ENCODE results near the gene NDUFS2. TPM values are rescaled to one million over a fixed set of nuclear protein-coding genes. Genes with fewer than 3 reads are reported as not detected.

NDUFS2 gene
- total and polyA plus RNA-seq, 9 of the 15 experiments (the other 6 are each of a cell fraction or from before 2014, with no cell fraction given), result 70.0 to 176 (median 141) TPM

DNA sequence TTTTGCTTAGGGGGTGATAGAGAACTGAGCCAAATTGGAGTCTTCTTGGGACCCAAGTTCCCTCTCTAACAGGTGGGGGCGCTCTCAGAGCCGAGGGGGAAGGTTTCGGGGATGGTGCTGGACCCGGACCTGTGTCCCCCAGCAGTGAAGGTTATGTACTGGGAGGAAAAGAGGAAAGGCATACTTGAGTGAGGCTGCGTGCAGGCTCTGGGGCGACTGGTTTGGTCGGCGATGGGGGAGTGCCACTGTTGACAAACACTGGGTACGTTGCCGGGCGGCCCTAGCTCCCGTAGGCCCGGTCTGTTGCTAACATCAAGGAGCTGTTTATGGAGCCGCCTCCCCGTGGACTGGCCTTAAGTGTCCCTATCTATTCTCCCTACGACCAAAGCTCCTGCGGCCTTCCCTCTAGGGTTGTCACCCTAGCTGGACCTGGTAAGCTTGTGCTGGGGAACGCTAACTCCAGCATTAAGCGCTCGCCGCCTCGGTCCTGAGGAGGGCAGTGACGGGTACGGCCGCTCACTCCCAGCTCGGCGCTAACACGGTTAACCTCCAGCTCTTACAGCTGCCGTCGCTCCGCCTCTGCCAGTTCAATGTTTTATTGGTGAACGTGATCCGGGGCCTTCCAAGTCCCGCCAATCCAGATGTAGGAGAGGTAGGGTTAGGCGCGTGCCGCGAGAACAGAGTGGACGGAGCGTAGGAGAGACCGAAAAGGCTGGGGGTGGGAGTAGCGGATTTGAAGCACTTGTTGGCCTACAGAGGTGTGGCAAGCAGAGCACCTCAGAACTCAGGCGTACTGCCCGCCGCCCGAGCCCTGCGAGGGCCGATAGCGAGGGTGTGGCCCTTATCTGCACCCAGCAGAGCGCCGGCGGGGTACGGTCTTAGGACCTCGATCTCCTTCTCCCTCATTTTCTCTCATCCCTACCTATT is 36.2 kb upstream of the NDUFS2 start, which contains the start of gene PPOX (continued):
- peak; percentile 97 for TF ChIP-seq SOX6 (IDR thresholded peaks at IDR 0.05)
- TF ChIP-seq CBX5 (IDR thresholded peaks at IDR 0.05; ENCODE audit: borderline replicate concordance, low read depth), result no peak
- TF ChIP-seq RBM34 (IDR thresholded peaks at IDR 0.05; ENCODE audit: borderline replicate concordance, insufficient read depth, low read length), result no peak
- TF ChIP-seq NRF1 (conservative IDR thresholded peaks at IDR 0.05 in 1 of 2, IDR thresholded peaks at IDR 0.05 in 1 of 2), result peak; percentile 59 to 71
- TF ChIP-seq BACH1 (tag; IDR thresholded peaks at IDR 0.05), result no peak
- TF ChIP-seq, protein P1, sequence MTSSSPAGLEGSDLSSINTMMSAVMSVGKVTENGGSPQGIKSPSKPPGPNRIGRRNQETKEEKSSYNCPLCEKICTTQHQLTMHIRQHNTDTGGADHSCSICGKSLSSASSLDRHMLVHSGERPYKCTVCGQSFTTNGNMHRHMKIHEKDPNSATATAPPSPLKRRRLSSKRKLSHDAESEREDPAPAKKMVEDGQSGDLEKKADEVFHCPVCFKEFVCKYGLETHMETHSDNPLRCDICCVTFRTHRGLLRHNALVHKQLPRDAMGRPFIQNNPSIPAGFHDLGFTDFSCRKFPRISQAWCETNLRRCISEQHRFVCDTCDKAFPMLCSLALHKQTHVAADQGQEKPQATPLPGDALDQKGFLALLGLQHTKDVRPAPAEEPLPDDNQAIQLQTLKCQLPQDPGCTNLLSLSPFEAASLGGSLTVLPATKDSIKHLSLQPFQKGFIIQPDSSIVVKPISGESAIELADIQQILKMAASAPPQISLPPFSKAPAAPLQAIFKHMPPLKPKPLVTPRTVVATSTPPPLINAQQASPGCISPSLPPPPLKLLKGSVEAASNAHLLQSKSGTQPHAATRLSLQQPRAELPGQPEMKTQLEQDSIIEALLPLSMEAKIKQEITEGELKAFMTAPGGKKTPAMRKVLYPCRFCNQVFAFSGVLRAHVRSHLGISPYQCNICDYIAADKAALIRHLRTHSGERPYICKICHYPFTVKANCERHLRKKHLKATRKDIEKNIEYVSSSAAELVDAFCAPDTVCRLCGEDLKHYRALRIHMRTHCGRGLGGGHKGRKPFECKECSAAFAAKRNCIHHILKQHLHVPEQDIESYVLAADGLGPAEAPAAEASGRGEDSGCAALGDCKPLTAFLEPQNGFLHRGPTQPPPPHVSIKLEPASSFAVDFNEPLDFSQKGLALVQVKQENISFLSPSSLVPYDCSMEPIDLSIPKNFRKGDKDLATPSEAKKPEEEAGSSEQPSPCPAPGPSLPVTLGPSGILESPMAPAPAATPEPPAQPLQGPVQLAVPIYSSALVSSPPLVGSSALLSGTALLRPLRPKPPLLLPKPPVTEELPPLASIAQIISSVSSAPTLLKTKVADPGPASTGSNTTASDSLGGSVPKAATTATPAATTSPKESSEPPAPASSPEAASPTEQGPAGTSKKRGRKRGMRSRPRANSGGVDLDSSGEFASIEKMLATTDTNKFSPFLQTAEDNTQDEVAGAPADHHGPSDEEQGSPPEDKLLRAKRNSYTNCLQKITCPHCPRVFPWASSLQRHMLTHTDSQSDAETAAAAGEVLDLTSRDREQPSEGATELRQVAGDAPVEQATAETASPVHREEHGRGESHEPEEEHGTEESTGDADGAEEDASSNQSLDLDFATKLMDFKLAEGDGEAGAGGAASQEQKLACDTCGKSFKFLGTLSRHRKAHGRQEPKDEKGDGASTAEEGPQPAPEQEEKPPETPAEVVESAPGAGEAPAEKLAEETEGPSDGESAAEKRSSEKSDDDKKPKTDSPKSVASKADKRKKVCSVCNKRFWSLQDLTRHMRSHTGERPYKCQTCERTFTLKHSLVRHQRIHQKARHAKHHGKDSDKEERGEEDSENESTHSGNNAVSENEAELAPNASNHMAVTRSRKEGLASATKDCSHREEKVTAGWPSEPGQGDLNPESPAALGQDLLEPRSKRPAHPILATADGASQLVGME (CRISPR knock-in tag; IDR thresholded peaks at IDR 0.05), result peak; percentile 14; the same call in 1 of the 2 replicates
- TF ChIP-seq ZNF324 (CRISPR knock-in tag; IDR thresholded peaks at IDR 0.05), result no peak
- TF ChIP-seq HOXB6 (CRISPR knock-in tag; IDR thresholded peaks at IDR 0.05; ENCODE audit: borderline replicate concordance), result no peak
- peak; percentile 96 for TF ChIP-seq RNF2 (IDR thresholded peaks at IDR 0.05)
- peak; percentile 81 for TF ChIP-seq ZNF197 (CRISPR knock-in tag; IDR thresholded peaks at IDR 0.05; ENCODE audit: low read depth)
- TF ChIP-seq ZNF121 (CRISPR knock-in tag; conservative IDR thresholded peaks at IDR 0.05), result no peak
- TF ChIP-seq RAD21 (CRISPR knock-in tag; conservative IDR thresholded peaks at IDR 0.05 in 1 of 2, IDR thresholded peaks at IDR 0.05 in 1 of 2), result peak in 1 of 2 experiments; percentile 22; a peak in 2 of 4 replicates
- TF ChIP-seq, protein P2, sequence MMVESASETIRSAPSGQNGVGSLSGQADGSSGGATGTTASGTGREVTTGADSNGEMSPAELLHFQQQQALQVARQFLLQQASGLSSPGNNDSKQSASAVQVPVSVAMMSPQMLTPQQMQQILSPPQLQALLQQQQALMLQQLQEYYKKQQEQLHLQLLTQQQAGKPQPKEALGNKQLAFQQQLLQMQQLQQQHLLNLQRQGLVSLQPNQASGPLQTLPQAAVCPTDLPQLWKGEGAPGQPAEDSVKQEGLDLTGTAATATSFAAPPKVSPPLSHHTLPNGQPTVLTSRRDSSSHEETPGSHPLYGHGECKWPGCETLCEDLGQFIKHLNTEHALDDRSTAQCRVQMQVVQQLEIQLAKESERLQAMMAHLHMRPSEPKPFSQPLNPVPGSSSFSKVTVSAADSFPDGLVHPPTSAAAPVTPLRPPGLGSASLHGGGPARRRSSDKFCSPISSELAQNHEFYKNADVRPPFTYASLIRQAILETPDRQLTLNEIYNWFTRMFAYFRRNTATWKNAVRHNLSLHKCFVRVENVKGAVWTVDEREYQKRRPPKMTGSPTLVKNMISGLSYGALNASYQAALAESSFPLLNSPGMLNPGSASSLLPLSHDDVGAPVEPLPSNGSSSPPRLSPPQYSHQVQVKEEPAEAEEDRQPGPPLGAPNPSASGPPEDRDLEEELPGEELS (CRISPR knock-in tag; IDR thresholded peaks at IDR 0.05; ENCODE audit: borderline replicate concordance), result 0 out of 2 replicates have a peak, but pooled peaks have one; percentile 21
- TF ChIP-seq, protein P3, sequence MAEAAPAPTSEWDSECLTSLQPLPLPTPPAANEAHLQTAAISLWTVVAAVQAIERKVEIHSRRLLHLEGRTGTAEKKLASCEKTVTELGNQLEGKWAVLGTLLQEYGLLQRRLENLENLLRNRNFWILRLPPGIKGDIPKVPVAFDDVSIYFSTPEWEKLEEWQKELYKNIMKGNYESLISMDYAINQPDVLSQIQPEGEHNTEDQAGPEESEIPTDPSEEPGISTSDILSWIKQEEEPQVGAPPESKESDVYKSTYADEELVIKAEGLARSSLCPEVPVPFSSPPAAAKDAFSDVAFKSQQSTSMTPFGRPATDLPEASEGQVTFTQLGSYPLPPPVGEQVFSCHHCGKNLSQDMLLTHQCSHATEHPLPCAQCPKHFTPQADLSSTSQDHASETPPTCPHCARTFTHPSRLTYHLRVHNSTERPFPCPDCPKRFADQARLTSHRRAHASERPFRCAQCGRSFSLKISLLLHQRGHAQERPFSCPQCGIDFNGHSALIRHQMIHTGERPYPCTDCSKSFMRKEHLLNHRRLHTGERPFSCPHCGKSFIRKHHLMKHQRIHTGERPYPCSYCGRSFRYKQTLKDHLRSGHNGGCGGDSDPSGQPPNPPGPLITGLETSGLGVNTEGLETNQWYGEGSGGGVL (CRISPR knock-in tag; IDR thresholded peaks at IDR 0.05), result no peak
- TF ChIP-seq SIRT6 (IDR thresholded peaks at IDR 0.05; ENCODE audit: low read depth, low read length), result no peak
- no peak for TF ChIP-seq ZNF184 (CRISPR knock-in tag; IDR thresholded peaks at IDR 0.05)
- TF ChIP-seq ZBED1 (IDR thresholded peaks at IDR 0.05), result peak; percentile 93
- TF ChIP-seq HDAC6 (IDR thresholded peaks at IDR 0.05; ENCODE audit: low read depth, low read length), result no peak
